GM10248 (cell line): Measurements from ENCODE around the gene BTBD2.

ENCODE experiments used
- CTCF ChIA-PET: fragments of 300-600 bp; sonication (Branson Sonifier 250); formaldehyde crosslinking; extraction: SDS; loops from one replicate; lab custom pipeline; 2021; ENCODE audit warnings: antibody characterized with exemption; lab: Yijun Ruan, JAX
- POLR2A ChIA-PET: fragments of 350-650 bp; sonication (Branson Sonifier 250); formaldehyde crosslinking; extraction: SDS; loops from one replicate; lab custom pipeline; 2020; ENCODE audit warnings: antibody characterized with exemption; lab: Yijun Ruan, JAX
- DNase-seq: peaks from one replicate; pipeline ENCODE4 v3.0.0; 2012; ENCODE audit errors: extremely low spot score
- TF ChIP-seq, protein P1 (sequence below): IDR thresholded peaks from 2 replicates; pipeline ENCODE4 v1.5.1; 2012; ENCODE audit warnings: mild to moderate bottlenecking, low read depth; ENCODE audit errors: extremely low read depth, missing control alignments, control extremely low read depth

BTBD2 gene

GRCh38 chr19:2043961-2044708, 28.6 kb upstream of the BTBD2 start:
- ChIA-PET CTCF (interaction anchor here (2.4 to 3.4 kb wide), 2 partner anchors 8 to 26 kb away, joined by 9 to 12 read pairs; no protein-coding TSS in a partner anchor), POLR2A (interaction anchor here (0.6 kb wide), 2 partner anchors 38 to 43 kb away, joined by 3 to 4 read pairs; no protein-coding TSS in a partner anchor)
- DNase-seq, result no peak
- TF ChIP-seq, protein P1, sequence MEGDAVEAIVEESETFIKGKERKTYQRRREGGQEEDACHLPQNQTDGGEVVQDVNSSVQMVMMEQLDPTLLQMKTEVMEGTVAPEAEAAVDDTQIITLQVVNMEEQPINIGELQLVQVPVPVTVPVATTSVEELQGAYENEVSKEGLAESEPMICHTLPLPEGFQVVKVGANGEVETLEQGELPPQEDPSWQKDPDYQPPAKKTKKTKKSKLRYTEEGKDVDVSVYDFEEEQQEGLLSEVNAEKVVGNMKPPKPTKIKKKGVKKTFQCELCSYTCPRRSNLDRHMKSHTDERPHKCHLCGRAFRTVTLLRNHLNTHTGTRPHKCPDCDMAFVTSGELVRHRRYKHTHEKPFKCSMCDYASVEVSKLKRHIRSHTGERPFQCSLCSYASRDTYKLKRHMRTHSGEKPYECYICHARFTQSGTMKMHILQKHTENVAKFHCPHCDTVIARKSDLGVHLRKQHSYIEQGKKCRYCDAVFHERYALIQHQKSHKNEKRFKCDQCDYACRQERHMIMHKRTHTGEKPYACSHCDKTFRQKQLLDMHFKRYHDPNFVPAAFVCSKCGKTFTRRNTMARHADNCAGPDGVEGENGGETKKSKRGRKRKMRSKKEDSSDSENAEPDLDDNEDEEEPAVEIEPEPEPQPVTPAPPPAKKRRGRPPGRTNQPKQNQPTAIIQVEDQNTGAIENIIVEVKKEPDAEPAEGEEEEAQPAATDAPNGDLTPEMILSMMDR, result peak; percentile 10

- TF ChIP-seq, protein P1, result no peak
- ChIA-PET POLR2A (interaction anchor here (0.6 to 1.7 kb wide), 4 partner anchors 8 to 44 kb away, joined by 3 to 13 read pairs (median 4); partner anchors contain the start of gene MKNK2), CTCF (interaction anchor here (0.8 to 3.4 kb wide), 6 partner anchors 9 to 49 kb away, joined by 3 to 12 read pairs (median 4); no protein-coding TSS in a partner anchor)
- DNase-seq, result no peak
Observed at GRCh38 chr19:2043251-2043641, 27.7 kb upstream of the BTBD2 start.

GRCh38 chr19:2042485-2043250, 27.2 kb upstream of the BTBD2 start:
- ChIA-PET CTCF (interaction anchor here (0.8 to 3.4 kb wide), 8 partner anchors 10 to 113 kb away, joined by 3 to 12 read pairs (median 4); no protein-coding TSS in a partner anchor), POLR2A (interaction anchor here (0.7 to 1.7 kb wide), 5 partner anchors 8 to 40 kb away, joined by 3 to 13 read pairs (median 4); partner anchors contain the start of gene MKNK2)
- no peak for DNase-seq
- TF ChIP-seq, protein P1, result no peak

GRCh38 chr19:2041683-2042484, 26.4 kb upstream of the BTBD2 start:
- TF ChIP-seq, protein P1, result no peak
- CTCF ChIA-PET, result interaction anchor here (1.0 to 3.4 kb wide), 7 partner anchors 10 to 114 kb away, joined by 3 to 12 read pairs (median 4); no protein-coding TSS in a partner anchor
- POLR2A ChIA-PET, result interaction anchor here (0.6 to 1.7 kb wide), 4 partner anchors 8 to 144 kb away, joined by 3 to 13 read pairs (median 4); partner anchors contain the start of gene MKNK2
- DNase-seq, result peak; percentile 99

DNA sequence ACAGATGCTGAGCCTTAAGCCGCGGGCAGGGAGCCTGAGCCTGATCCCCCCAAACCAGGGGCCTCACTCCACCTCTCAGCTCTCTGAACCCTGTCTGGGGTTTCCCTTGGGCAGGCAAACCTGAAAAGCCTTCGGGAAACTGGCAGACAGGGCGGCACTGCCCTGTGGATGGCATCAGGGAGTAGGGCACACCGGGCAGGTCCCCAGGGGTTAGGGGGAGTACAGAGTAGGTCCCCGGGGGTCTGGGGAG, 25.8 kb upstream of the BTBD2 start:
- POLR2A ChIA-PET, result no interaction called here
- no peak for DNase-seq
- CTCF ChIA-PET, result interaction anchor here (1.1 to 3.4 kb wide), 2 partner anchors 29 to 115 kb away, joined by 3 to 9 read pairs; no protein-coding TSS in a partner anchor
- TF ChIP-seq, protein P1, result no peak
